GM19238 (cell line): ENCODE results near the gene TNFSF13B.
"Not testable (repeated sequence)": the region's sequence is repeated elsewhere in the genome, so short reads cannot be mapped to it uniquely, and the experiment has no call there.

ENCODE experiments used
- DNase-seq: peaks from one replicate; pipeline ENCODE4 v3.0.0; 2011; ENCODE audit warnings: low spot score; ENCODE audit not compliant: insufficient read length

TNFSF13B gene

DNA sequence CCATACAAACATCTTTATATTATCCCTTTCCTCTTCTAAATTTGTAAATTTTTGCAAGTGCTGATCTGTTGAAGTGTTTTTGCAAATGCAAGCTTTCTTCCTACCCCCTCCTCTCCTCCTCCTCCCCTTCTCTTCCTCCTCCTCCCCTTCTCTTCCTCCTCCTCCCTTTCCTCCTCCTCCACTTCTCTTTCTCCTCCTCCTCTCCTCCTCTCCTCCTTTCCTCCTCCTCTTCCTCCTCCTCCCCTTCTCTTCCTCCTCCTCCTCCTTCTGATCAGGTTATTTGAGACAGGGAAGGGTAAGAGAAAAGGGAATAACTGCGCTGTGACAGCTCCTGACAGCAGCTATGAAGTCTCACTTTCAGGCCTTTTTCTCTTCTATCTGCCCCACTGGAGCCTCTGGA is 8.9 kb downstream of the TNFSF13B start:
- no peak for DNase-seq

GRCh38 chr13:108281901-108282300 is 12.4 kb downstream of the TNFSF13B start:
- DNase-seq, result no peak

DNA sequence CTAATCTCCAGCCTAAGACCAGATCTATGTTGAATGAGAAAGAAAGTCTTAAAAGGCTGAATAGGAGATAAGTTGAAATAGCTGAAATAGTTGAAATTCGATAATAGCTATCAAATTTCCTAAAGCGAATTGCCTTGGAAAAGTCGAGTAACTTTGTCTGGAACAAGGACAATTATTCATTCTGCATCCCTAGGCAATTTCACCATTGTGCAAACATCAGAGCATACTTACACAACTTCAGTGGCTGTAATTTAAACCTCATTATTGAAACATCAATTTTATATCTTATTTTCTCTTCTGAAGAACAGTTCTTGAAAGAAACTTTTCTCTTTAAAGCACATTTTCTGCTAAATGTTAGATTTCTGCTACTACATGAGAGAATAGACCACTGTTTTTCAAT is 13.6 kb downstream of the TNFSF13B start:
- DNase-seq, result no peak

- DNase-seq, result no peak
These were observed 19.2 kb downstream of the TNFSF13B start for GRCh38 chr13:108288741-108289140.

- no peak for DNase-seq
These were observed 20.3 kb downstream of the TNFSF13B start for GRCh38 chr13:108289819-108290218.

GRCh38 chr13:108297114-108297513 is 27.6 kb downstream of the TNFSF13B start:
- no peak for DNase-seq

DNA sequence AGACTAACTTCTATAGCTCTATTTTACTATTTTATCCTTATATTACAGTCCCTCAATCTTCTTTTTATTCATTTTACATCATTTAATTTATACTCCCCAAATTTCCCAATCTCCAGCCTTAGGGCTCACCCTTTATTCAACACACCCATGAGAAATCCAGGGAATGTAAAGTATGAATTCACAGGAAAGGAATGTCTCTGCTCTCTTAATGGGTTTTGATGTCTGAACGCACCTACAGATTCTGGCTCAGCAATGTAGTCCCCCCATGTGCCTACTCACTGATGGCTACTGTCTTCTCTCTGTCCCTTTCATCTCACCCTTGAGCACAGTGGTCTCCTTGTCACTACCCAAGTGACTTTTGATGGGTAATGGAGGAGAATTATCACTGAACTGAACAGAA is 32.8 kb downstream of the TNFSF13B start:
- DNase-seq, result no peak

DNA sequence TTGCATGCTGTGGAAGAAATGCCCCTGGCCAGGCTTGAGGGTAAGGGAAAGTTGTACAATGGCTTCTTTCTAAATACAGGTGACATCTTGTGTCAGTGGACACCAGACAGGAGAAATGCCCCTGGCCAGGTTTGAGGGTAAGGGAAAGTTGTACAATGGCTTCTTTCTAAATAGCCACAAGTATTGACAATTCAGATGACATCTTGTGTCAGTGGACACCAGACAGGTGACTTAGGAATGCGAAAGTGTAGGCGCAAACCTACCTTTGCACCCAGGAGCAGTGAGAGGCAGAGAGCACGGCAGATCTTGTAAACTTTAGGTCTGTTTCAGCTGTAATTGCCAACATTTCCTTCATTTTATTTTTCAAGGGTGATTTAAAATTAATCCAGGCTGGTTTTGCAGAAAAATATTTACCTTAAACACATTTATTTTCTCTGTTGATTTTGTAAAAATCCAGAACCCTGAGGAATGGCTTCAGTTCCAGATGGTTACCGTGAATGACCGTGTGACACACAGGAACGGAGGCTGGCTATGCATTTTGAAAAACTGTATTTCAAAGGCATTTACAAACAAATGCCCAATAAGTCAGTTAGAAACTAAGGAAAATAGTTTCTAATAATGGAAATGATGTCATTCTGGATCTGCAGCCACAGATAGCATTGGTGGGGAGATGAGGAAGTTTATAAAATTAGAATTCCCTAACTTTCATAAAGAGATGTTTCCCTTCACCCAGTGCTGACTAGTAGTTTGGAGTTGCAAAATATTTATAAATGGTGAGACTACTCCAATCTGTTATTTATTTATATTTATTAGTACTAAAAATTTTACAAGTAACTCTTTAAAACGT is 34.9 kb downstream of the TNFSF13B start:
- DNase-seq, result no peak

GRCh38 chr13:108305655-108306054 is 36.1 kb downstream of the TNFSF13B start:
- no peak for DNase-seq

GRCh38 chr13:108306860-108307259 is 37.3 kb downstream of the TNFSF13B start:
- DNase-seq, result no peak

GRCh38 chr13:108311596-108311995 is 42.1 kb downstream of the TNFSF13B start:
- not testable (repeated sequence) for DNase-seq

GRCh38 chr13:108313382-108313781 is 43.9 kb downstream of the TNFSF13B start:
- no peak for DNase-seq

DNA sequence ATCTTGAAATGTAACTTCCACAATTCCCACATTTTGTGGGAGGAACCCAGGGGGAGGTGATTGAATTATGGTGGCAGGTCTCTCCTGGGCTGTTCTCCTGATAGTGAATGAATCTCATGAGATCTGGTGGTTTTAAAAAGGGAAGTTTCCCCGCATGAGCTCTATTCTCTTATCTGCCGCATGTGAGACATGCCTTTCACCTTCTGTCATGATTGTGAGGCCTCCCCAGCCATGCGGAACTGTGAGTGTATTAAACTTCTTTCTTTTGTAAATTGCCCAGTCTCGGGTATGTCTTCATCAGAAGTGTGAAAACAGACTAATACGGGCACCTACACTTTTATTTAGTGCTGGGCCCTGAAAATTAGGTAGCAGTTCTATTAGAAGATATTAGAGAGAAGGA is 45.8 kb downstream of the TNFSF13B start:
- no peak for DNase-seq

DNA sequence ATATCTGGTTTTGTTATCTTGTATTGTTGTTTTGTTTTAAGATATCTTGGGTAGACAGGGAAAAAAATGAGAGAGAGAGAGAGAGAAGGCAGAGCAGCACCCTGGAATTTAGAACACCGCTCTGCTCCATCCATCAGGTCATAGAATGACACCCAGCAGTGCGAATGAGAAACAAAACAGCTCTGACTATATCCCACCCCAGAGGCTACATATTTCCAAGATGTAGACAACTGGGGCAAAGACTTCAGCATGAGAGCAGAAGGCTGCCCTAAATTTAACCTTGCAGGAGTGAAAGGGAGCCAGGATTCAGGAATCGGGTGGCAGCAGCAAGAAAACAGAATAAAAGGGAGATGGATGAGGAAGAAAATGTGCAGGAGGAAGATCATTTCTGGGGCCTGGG is 46.5 kb downstream of the TNFSF13B start:
- DNase-seq, result no peak

DNA sequence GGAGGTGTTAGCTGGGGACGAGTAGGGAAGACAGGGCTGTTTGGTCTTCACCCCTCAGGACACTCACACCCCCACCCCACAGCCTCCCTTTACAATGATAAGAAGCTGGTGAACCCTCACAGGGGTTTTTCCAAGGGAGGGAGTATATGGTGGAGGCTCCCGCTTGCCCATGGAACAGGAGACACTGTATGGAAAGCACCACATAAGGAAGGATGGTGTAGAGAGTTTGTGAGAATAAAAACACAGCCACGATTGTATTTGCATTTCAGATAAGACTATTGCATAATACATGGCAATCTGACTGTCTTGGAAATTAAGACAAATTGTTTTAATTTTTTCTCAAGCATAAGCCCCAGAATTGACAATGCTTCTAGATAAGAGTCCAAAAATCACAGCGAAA is 46.9 kb downstream of the TNFSF13B start:
- DNase-seq, result no peak

DNA sequence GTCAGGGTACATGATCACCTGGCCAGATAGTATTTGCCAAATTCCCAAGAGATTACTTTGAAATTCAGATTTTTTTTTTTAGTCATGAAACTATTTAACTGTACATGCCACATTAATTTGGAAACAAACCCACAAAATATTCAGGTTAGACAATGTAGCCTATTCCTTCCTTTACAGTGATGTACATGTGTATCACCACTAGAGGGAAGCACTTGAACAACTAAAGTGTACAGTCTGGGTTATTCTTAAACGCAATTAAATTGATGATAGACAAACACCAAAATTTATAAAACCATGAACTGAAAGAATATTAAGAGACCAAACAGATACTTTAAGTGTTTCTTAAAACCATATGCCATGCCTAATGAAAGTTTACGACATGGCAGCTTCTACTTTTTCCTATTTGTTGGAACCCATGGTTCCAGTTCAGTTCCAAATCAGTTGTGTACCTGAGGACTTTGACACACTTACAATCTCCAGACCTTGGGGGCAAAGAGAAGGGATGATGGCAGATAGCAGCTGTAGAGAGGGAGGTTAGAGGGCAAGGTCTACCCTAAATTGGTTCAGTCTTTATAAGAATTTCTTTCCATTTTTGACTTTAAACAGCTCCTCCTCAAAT is 52.8 kb downstream of the TNFSF13B start:
- no peak for DNase-seq

DNA sequence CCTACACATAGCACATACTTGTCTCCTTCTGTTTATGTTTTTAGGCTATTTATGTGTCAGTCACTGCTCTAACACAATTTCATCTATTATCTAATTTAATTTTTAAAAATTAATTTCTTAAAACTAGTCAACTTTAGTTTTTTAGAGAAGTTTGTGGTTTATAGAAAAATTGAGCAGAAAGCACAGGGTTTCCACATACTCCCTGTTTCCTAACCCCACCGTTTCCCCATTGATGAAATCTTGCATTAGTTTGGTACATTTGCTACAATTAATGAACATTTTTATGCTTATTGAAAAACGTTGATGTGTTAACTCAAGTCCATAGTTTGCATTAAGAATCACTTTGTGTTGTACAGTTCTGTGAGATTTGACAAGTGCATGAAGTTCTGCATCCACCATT is 53.5 kb downstream of the TNFSF13B start:
- DNase-seq, result no peak

GRCh38 chr13:108325863-108326262 is 56.3 kb downstream of the TNFSF13B start:
- DNase-seq, result no peak

GRCh38 chr13:108326309-108326708 is 56.8 kb downstream of the TNFSF13B start:
- no peak for DNase-seq

DNA sequence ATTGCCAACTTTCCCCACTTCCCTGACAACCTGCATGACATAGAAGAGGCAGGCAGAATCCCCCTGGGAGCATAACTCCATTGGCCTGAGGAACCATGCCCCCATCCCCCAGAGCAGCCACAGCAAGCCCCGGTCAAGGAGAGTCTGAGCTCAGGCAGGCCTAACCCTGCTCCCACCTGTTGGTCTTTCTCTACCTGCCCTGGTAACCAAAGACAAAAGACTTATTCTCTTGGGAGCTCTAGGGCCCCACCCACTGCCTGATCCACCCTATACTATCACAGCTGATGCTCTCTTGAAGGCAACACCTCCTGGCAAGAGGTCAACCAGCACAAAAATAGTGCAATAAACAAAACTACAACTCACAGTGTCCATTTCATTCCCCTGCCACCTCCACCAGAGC is 59.3 kb downstream of the TNFSF13B start:
- DNase-seq, result no peak

GRCh38 chr13:108332791-108333190 is 63.3 kb downstream of the TNFSF13B start:
- no peak for DNase-seq

DNA sequence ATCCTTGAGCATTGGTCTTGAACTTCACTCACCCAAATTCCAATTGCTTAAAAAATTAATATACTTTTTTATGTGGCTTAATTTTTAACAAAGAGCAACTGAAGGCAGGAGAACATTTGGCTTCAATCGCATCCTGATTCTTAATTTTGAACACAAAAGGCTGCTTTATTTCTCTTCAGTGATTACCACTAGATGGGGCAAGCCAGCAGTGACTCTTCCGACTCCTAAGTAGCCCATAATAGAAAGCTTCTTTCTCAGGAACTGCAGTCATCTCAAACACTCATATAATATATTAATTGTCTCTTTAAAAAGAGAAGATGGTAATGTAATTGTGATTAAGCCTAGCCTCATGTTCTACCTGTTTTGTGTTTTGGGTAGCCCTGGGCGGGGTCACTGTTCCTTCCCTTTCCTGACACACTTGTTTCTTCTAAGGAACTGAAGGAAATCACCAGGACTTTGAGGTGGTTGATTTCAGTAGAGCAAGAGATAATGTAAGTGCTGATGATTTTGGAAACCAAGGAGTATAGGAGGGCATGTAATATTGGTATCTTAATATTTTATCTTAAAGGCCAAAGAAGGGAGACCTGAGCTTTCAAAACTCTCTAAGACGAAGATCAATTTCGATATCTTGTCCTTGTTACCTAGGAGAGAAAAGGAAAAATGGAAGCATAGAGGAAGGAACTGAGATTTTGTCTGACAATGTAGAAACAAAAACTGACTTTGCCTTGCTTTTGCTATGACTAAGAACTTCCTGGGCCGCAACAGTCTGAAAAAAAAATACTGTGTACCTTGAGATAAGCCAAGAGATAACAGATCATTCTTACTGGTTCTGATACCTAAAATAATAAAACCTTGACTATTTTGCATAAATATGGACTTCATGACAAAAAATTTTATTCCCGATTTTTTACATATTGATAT is 73.1 kb downstream of the TNFSF13B start:
- no peak for DNase-seq
